HG03045 (cell line): ENCODE data around the gene ZNF213.
"Not testable (repeated sequence)": the region's sequence is repeated elsewhere in the genome, so short reads cannot be mapped to it uniquely, and the experiment has no call there.

Experiments
- ATAC-seq: cut with Tn5 transposase; IDR thresholded peaks from one replicate; pipeline ENCODE4 v1.9.1; 2021; ENCODE audit warnings: mild to moderate bottlenecking, moderate library complexity; ENCODE audit not compliant: unreplicated experiment

ZNF213 gene

GRCh38 chr16:3148256-3149192 lies 13.7 kb downstream of the ZNF213 start:
- ATAC-seq, result no peak

GRCh38 chr16:3149193-3149530 lies 14.3 kb downstream of the ZNF213 start:
- no peak for ATAC-seq

DNA sequence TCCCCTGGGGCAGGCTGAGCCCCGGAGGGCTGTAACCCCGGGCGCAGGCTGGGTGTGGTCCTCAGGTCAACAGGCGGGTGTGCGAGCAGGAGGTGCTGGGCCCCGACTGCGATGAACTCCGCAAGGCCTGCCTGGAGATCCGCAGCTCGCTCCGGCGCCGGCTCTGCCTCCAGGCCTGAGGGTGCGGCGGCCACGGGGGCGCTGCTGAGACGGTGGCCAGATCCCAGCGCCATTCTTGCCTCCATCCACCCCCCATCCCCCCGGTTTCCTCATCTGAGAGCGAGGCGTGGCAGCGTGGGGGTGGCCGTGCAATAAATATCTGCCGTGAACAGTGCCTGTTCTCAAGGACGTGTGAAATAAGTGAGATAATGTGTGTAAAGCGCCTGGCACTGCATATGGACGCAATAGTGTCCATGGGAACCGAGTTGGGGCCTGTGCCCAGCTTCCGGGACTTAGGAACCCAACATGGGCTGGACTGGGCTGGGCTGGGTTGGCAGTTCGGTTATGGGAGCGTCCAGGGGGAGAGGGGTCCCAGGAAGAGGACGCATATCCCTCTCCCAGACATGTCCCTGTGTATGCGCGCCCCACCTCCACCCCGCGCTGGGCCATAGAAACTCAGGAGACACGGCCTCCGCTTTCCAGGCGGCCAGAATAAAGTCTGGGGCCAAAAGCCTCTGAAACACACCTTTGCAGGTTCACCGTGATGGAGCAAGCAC lies 15.0 kb downstream of the ZNF213 start:
- ATAC-seq, result no peak

DNA sequence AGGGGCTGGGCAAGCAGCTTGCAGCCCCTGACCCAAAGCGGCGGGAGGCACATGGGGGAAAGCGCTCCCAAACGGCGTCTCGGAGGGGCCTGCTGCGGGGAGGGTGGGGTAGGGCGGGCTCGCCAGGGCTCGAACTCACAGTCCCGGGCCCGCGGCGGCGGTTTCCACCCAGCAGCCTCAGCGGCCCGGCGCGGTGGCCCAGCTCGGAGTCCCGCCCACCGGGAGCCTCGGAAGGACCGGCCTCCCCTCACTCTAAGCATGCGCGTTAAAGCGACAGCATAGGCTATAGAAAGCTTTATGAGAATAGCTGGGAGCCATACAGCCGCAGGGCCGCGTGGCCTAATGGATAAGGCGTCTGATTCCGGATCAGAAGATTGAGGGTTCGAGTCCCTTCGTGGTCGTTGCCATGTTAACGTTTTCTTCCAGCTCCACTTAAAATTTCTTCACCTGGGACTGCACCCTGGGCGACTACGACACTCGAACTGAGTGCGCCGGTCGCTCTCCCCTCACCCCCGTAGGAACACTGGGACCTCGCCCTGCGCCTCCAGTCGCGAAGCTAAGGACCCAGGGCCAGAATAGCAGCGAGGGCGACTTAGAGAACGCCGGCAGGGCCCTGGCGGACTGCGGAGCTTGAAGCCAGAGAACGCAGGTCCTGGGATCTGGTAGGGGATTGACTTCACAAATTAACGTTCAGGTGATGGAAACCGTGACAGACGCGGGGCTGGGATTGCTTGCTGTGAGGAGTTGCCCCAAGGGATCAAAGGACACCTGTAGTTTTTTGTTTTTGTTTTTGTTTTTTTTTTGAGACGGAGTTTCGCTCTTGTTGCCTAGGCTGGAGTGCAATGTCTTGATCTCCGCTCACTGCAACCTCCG lies 15.8 kb downstream of the ZNF213 start:
- peak; percentile 63 for ATAC-seq

- no peak for ATAC-seq
Observed at GRCh38 chr16:3152027-3152276, 17.1 kb downstream of the ZNF213 start.

GRCh38 chr16:3152277-3152990 lies 17.6 kb downstream of the ZNF213 start:
- no peak for ATAC-seq

GRCh38 chr16:3152991-3153368 lies 18.2 kb downstream of the ZNF213 start:
- no peak for ATAC-seq

DNA sequence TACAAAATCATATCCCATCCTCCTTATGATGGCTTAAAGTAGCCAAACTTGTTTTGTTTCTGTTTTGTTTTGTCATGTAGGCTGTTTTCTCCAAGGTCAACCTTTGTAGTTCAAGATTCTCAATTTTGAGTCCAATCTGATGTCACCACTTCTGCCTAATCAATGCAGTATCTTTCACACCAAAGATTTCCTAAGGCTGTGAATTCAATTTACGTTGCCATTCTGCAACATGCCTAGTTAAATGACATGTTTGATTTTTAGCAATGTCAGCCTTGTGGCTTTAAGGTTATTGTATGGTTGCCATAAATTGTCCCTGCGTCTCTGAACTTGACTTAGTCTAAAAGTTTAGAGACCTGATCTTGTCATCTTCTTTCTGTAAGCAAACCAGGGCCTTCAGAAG lies 20.4 kb downstream of the ZNF213 start:
- no peak for ATAC-seq

- no peak for ATAC-seq
Observed at GRCh38 chr16:3155972-3156371, 21.1 kb downstream of the ZNF213 start.

DNA sequence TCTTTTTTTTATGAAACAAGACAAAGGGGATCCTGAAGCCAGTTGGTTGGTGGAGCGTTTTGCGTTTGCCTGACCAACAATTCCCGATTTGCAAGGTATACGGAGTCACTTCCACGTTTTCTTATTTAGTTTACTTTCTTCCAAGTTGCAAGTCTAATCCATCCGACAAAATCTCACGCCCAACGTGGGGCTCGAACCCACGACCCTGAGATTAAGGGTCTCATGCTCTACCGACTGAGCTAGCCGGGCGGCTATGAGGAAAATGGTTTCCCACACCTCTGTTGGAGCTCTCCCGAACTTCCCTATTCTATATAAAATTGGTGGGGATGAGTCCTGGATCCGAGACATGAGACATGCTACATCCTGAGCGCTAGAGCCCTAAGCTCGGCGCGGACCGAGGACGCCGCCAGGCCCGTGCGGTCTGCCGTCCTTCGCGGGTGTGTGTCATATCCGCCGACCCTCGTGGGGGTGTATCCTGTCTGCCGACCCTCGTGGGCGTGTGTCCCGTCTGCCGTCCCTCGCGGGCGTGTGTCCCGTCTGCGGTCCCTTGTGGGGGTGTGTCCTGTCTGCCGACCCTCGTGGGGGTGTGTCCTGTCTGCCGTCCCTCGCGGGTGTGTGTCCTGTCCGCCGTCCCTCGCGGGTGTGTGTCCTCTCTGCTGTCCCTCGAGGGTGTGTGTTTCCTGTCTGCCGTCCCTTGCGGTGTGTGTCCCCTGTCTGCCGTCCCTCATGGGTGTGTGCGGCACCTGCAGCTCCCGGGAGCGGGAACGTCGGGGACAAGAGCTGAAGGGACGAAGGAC lies 22.6 kb downstream of the ZNF213 start:
- ATAC-seq, result no peak

DNA sequence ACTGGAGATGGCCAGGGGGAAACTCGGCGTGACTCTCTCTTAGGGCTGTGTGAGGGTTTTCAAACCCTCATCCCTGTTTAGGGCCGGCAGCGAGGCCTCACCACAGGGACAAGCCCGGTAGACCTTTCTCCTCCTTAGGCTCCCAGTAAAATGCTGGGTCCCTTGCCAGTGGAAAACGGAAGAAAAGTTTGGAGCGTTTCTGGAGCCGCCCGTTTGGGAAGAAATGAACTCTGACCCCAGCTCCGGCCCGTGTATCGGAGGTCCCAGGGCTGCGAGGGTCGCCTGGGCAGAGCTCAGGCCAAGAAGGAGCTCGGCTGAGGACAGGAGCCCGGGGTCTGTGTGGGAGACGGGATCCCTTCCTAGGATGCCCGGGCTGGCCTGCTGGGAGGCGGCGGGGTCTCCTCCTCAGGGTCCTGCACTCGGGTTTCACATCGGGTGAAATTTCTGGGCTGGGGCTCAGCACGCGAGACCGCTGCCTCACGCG lies 23.2 kb downstream of the ZNF213 start:
- no peak for ATAC-seq

- ATAC-seq, result peak; percentile 55
Observed at GRCh38 chr16:3158510-3159314, 23.9 kb downstream of the ZNF213 start.

DNA sequence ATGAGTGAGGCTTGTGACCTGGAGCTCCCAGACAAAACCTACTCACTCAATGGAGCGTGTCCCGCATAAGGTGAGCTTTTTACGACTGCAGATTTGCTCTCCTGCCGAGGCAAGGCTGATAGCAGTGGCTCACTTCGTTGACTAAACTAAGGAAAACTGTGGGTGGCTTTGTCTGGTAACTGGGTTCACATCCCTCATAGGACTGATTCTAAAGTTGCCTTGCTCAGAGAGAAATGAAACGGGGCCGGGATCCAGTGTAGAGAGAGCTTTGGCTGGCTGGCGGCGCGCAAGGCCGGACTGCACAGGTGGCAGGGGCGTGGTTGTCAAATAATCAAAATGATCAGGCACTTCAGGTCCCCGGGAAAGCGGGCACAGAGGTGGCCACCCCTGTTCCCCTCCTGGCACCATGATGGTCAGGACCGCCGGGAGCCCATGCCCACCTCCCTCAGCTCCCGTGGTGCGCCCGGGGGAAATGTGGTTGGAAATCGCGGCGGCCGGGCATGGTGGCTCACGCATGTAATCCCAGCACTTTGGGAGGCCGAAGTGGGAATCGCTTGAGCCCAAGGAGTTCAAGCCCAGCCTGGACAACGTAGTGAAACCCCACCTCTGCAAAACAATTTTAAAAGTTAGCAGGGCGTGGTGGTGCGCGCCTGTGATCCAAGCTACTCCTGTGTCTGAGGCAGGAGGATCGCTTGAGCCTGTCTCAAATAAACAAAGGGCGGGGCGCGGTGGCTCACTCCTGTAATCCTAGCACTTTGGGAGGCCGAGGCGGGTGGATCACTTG lies 26.6 kb downstream of the ZNF213 start:
- no peak for ATAC-seq

DNA sequence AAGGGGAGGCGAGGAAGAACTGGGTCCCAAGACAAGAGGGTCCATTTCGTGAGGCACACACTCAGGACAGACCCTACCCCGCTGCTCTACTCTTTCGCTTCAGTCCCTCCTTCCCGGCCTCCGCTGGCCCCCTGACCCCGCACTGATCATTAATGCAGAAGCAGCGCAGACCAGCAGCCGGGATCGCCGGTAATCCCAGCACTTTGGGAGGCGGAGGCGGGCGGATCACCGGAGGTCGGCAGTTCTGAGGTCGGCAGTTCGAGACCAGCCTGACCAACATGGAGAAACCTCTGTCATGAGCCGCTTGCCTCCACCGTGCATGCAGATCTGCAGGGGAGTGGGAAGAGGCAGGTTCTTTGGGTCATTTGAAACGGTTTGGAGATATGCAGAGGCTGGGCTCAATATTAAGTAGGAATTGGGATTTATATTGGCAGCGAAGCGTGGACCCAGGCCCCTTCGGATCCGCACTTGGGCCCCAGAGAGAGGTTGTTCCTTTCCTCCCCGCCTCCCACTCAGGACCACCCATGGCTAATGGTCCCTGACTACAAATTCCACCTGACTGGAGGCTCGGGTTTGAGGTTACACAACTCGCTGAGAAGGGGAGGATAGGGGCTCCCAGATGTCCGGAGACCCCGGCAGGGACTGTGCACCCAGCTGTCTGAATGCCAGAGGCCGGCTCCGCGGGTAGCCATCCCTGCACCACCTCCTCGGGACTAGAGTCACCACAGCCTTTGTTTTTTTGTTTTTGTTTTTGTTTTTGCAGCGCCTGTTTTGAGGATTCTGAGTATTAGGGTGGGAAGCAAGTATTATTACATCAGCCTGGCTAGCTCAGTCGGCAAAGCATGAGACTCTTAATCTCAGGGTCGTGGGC lies 29.5 kb downstream of the ZNF213 start:
- no peak for ATAC-seq

GRCh38 chr16:3165111-3165822 lies 30.4 kb downstream of the ZNF213 start:
- ATAC-seq, result no peak

- no peak for ATAC-seq
Observed at GRCh38 chr16:3166505-3166886, 31.7 kb downstream of the ZNF213 start.

DNA sequence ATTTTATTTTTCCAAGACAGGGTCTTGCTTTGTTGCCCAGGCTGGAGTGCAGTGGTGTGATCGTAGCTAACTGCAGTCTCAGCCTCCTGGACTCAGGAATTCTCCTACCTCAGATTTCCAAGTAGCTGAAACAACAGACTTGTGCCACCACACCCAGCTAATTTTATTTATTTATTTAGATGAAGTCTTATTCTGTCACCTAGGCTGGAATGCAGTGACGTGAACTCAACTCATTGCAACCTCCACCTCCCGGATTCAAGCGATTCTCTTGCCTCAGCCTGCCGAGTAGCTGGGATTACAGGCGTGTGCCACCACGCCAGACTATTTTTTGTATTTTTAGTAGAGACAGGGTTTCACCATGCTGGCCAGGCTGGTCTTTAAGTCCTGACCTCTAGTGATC lies 33.9 kb downstream of the ZNF213 start:
- not testable (repeated sequence) for ATAC-seq
